Effector memory CD8-positive, alpha-beta T cell (primary cell): Measurements from ENCODE around the gene MRO.
"Not testable (repeated sequence)": the region's sequence is repeated elsewhere in the genome, so short reads cannot be mapped to it uniquely, and the experiment has no call there.

Source experiments
- ATAC-seq: fragments of 150-1000 bp; cut with Tn5 transposase; replicated peaks from 2 replicates; pipeline ENCODE4 v1.10.0; 2021; ENCODE audit warnings: mild to moderate bottlenecking, moderate library complexity
- DNase-seq, 3 experiments: peaks; one replicate each; pipeline ENCODE4 v3.0.0; 2021
- H3K27ac Mint-ChIP-seq, 2 donors: one replicate each; pipeline ENCODE4 v1.8.0; 2022; ENCODE audit warnings: mild to moderate bottlenecking in 2 of 2, mixed read lengths in 2 of 2, moderate library complexity in 2 of 2
- H3K27me3 Mint-ChIP-seq, 2 donors: one replicate each; pipeline ENCODE4 v1.8.0; 2022; ENCODE audit warnings: mixed read lengths in 2 of 2
- H3K36me3 Mint-ChIP-seq: one replicate; pipeline ENCODE4 v1.8.0; 2022; ENCODE audit warnings: mild to moderate bottlenecking, moderate library complexity, mixed read lengths; ENCODE audit not compliant: insufficient read depth
- H3K4me1 Mint-ChIP-seq, 2 donors: one replicate each; pipeline ENCODE4 v1.8.0; 2022; ENCODE audit warnings: low read depth in 2 of 2, mixed read lengths in 2 of 2
- H3K4me3 Mint-ChIP-seq, 2 donors: one replicate each; pipeline ENCODE4 v1.8.0; 2022; ENCODE audit warnings: mild to moderate bottlenecking in 2 of 2, mixed read lengths in 2 of 2, moderate library complexity in 2 of 2
- H3K9me3 Mint-ChIP-seq, 2 donors: one replicate each; pipeline ENCODE4 v1.8.0; 2022; ENCODE audit warnings: mixed read lengths in 2 of 2

MRO gene

DNA sequence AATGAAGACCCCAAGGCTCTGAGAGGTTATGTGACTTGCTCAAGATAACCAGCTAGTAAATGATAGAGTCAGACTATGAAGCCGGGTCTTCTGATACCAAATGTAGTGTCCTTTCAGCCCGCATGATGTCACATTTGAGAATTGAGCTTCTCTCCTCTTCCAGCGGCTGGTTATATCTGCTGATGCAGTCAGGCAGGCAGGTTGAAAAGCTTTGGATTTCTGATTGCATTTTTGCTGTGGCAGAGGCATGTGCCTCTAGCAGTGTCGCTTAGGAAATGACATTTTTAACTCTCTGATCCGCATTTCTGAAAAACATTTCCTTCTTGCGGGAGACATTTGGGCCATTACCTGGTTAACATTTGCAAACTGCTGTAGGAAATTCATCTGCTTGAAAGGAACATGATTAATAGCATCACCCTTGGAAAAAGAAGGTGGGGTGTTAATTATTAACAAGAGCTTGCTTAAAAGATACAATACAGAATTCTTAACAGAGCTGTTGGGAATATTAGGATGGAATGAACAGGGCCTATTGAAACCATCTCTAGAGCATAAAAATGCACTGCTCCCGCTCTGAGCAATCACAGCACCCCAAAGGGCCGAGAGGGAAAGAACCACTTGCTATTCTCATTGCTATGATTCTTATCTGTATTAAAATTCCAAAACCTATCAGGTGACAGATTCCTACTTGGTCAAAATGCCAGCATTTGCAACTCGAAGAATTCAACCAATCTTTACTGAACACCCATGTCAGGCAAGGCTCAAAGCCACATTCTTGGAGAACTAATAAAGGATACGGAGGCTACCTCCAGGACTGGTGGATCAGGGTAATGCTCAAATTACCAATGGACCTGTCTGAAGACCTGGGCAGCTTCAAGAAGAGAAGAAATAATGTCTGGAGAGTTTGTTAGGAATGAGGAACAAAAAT, 25.9 kb downstream of the MRO start:
- H3K4me1 Mint-ChIP-seq, result no peaks in the 10 kb centered on the region
- H3K27ac Mint-ChIP-seq, result no peak overlapping the region
- H3K4me3 Mint-ChIP-seq, result no peak overlapping the region
- H3K36me3 Mint-ChIP-seq, result no peaks in the 10 kb centered on the region
- H3K27me3 Mint-ChIP-seq, result peaks cover 43 to 69% of the 10 kb centered on the region in 2 donors
- DNase-seq (no peak), ATAC-seq (no peak)
- no peaks in the 10 kb centered on the region for H3K9me3 Mint-ChIP-seq

DNA sequence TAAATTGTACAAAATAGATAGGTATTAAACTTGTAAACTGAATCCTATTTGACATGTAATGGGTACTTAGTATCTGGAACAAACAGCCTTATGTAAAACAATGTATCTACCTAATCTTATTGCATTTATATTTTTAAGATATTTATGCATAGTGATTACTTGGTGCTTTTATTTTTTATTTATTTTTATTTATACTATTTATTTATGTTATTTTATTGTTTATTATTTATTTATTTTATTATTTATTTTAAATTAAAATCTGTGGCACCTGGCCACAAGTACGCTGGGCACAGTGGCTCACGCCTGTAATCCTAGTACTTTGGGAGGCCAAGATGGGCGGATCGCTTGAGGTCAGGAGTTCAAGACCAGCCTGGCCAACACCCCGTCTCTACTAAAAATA, 26.9 kb downstream of the MRO start:
- no peaks in the 10 kb centered on the region for H3K9me3 Mint-ChIP-seq
- no peak overlapping the region for H3K27ac Mint-ChIP-seq
- H3K4me3 Mint-ChIP-seq, result no peak overlapping the region
- peaks cover 41 to 64% of the 10 kb centered on the region in 2 donors for H3K27me3 Mint-ChIP-seq
- no peaks in the 10 kb centered on the region for H3K36me3 Mint-ChIP-seq
- DNase-seq (no peak), ATAC-seq (no peak)
- H3K4me1 Mint-ChIP-seq, result no peaks in the 10 kb centered on the region

DNA sequence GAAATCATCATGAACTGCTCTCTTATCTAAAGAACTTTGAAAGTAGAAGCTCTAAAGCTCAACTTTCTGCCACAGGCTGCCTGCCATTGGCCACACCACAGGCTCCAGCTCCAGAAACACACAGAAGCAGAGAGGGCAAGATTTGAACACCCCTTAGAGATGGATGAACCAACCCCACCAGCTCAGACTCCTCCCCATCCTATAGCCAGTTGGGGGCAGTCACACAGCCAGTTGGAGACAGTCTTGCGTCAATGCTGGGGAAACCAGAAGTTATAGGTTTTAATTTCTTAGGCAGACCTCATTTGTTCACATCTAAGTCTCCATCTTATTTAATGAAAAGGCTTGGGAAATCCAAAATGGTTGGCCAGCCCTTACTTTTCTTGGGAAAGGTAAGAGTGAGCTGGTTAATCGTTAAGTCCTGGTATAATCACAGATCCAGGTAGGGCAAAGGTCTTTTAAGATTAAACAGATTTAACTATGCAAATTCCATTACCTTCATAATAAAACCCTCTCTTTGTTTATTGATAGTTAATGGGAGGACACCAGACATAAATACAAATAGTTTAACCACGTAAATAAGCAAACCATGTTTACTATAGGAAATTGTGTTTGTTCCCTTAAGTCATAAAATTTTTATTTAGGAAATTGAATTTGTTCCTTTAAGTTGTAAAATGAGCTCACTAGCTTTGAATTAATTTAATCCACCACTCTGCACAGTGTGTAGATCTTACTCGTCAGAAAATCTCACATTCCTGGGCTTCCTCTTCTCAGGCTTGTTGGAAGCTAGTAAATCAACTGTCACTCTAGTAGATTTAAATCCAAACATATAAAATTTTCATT, 28.0 kb downstream of the MRO start:
- H3K4me3 Mint-ChIP-seq, result no peak overlapping the region
- H3K27me3 Mint-ChIP-seq, result peaks cover 33 to 58% of the 10 kb centered on the region in 2 donors
- ATAC-seq (no peak), DNase-seq (no peak)
- H3K27ac Mint-ChIP-seq, result no peak overlapping the region
- no peaks in the 10 kb centered on the region for H3K4me1 Mint-ChIP-seq
- no peaks in the 10 kb centered on the region for H3K9me3 Mint-ChIP-seq
- H3K36me3 Mint-ChIP-seq, result no peaks in the 10 kb centered on the region

DNA sequence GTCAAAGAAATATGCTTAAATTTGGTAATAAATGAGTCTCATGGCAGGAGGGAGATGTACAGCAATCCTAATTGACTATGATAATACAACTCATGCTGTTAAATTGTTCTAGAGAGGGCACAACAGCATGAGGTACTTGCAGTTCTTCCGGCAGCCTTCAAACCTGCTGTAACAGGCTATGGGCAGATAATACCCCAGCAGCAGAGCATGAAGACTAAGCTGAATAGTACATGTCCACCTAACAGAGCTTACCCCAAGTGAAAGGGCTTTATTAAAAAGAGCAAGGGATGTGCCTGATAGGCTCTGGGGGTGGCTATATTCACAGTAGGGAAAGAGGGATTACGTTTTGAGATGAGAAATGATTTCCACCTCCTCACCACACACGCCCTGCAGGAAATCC, 28.9 kb downstream of the MRO start:
- H3K4me1 Mint-ChIP-seq, result no peaks in the 10 kb centered on the region
- no peak for ATAC-seq

DNA sequence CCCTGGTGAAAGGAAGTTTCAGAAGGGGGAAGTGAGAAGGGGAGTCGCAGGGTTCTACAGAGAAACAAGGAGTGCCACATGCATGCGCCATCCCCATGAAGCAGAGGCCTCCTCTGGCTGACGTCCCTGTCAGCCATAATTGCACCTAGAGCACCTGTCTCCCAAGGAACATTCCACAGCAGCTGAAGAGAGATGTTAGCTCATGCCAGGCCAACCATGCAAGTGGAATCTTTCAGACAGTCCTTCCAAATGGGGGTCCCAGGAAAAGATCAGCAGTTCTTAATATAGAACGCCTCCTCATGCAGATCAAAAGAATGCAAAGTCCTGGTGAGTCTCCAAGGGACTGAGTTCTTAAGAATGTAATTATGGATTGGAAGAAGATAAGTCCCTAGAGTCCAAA, 29.6 kb downstream of the MRO start:
- ATAC-seq (no peak), DNase-seq (no peak)
- H3K27ac Mint-ChIP-seq, result no peak overlapping the region
- peaks cover 19 to 54% of the 10 kb centered on the region in 2 donors for H3K27me3 Mint-ChIP-seq
- H3K36me3 Mint-ChIP-seq, result no peaks in the 10 kb centered on the region
- no peaks in the 10 kb centered on the region for H3K4me1 Mint-ChIP-seq
- H3K4me3 Mint-ChIP-seq, result no peak overlapping the region
- no peaks in the 10 kb centered on the region for H3K9me3 Mint-ChIP-seq

More for the DNA sequence above, 28.9 kb downstream of the MRO start:
- no peak overlapping the region for H3K4me3 Mint-ChIP-seq
- no peaks in the 10 kb centered on the region for H3K9me3 Mint-ChIP-seq
- DNase-seq, result no peak
- no peaks in the 10 kb centered on the region for H3K36me3 Mint-ChIP-seq
- no peak overlapping the region for H3K27ac Mint-ChIP-seq
- peaks cover 26 to 54% of the 10 kb centered on the region in 2 donors for H3K27me3 Mint-ChIP-seq

DNA sequence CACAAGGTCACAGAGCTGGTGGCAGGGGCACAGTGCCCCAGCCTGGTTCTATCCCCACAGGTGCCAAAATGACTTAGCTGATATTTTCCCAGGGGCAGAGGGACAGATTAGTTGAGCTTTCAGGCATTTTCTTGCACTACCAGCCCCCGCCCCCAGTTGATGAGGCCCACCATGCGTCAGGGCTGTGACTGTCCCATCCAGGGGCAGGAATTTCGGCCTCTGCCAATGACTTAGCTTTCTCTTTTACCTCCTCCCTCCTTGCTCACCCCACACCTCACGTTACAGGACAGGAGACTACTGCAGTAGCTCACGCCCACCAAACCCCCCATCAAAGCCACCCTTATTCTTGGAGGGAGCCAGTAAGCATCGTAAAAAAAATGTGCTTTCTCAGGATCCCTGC, 31.5 kb downstream of the MRO start:
- Mint-ChIP-seq H3K4me1 (no peaks in the 10 kb centered on the region), H3K36me3 (no peaks in the 10 kb centered on the region), H3K9me3 (no peaks in the 10 kb centered on the region), H3K27me3 (peaks cover 15 to 37% of the 10 kb centered on the region in 2 donors), H3K4me3 (no peak overlapping the region), H3K27ac (no peak overlapping the region)
- no peak for DNase-seq
- ATAC-seq, result no peak

DNA sequence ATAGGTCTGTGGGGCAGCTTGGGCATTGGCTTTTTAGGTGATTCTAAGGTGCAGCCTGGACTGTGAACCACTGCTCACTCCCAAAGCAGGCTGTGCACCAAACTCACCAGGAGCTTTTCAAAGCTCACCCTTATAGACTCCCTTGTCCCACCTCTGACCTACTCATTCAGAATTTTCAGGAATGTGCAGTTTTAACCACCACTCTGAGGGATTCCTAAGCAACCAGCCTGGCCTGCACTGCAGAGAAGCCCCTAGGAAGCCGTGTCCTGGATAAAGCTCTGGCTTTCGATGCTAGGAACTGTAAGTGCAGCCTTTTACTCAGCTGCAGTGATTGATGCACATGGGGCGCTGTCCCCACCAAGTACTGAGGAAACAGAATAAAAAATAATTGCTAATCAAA, 33.0 kb downstream of the MRO start:
- Mint-ChIP-seq H3K27me3 (peaks cover 22 to 37% of the 10 kb centered on the region in 2 donors), H3K27ac (no peak overlapping the region)
- no peak for ATAC-seq

DNA sequence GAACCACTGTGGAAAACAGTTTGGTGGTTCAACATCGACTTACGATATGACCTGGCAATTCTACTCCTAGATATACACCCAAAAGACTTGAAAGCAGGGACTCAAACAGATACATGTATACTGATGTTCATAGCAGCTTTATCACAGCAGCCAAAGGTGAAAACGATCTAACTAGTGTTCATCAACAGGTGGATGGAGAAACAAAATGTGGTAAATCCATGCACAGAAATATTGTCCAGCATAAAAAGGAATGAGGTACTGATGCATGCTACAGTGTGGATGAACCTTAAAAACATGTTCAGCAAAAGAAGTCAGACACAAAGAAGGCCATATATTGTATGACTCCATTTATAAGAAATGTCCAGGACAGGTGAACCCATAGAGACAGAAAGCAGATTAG, 36.3 kb downstream of the MRO start:
- Mint-ChIP-seq H3K36me3 (no peaks in the 10 kb centered on the region), H3K4me1 (no peaks in the 10 kb centered on the region), H3K4me3 (no peak overlapping the region), H3K27ac (no peak overlapping the region), H3K9me3 (no peaks in the 10 kb centered on the region), H3K27me3 (peaks cover 30 to 32% of the 10 kb centered on the region in 2 donors)
- DNase-seq, result no peak
- ATAC-seq, result no peak

More for the DNA sequence above, 33.0 kb downstream of the MRO start:
- Mint-ChIP-seq H3K9me3 (no peaks in the 10 kb centered on the region), H3K4me3 (no peak overlapping the region), H3K4me1 (no peaks in the 10 kb centered on the region), H3K36me3 (no peaks in the 10 kb centered on the region)
- DNase-seq, result no peak

DNA sequence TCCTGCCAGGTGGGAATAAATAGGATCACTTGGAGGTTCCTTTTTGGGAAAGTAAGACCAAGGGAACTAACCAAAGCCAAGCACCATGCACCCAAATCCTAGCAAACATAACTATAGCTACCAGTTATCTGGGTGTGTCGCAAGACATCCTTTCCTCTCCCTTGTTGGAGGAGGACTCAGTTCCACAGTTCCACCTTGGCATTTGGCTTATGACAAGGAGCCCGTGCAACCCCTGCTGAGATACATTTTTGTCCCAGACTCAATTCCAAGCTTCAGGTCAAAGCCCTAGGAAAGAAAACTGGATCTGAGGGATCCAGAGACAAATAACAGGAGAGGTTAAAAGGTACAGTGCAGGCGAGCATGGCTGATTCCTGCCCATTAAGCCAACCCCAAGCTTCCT, 40.8 kb downstream of the MRO start:
- not testable (repeated sequence) for ATAC-seq, H3K4me1 Mint-ChIP-seq
- H3K27me3 Mint-ChIP-seq, result peaks cover 25 to 26% of the 10 kb centered on the region in 2 donors

DNA sequence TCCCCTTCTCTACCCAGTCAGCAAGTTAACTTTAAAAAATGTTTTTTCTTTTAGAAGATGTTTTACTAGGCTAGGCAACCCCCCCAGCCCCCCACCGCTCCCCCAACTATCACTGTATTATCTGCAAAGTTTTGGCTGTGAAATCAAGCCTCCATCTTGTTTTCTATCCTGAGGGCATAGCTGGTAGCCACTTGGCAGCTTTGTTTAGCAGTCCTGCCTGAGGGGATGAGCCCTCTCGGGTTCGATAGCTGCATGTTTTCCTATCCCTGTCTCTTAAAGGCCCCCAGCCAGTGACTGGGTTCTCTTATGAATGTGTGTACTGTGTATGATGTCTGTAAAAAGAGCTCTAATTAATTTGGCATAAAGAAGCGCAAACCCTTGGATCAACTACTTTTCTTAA, 43.4 kb downstream of the MRO start:
- no peaks in the 10 kb centered on the region for H3K36me3 Mint-ChIP-seq
- H3K9me3 Mint-ChIP-seq, result no peaks in the 10 kb centered on the region
- no peak overlapping the region for H3K27ac Mint-ChIP-seq
- H3K27me3 Mint-ChIP-seq, result peaks cover 16 to 42% of the 10 kb centered on the region in 2 donors
- no peak overlapping the region for H3K4me3 Mint-ChIP-seq
- H3K4me1 Mint-ChIP-seq, result no peaks in the 10 kb centered on the region
- ATAC-seq (no peak), DNase-seq (no peak)

More for the DNA sequence above, 40.8 kb downstream of the MRO start:
- not testable (repeated sequence) for H3K27ac Mint-ChIP-seq, H3K36me3 Mint-ChIP-seq, H3K4me3 Mint-ChIP-seq, DNase-seq, H3K9me3 Mint-ChIP-seq

DNA sequence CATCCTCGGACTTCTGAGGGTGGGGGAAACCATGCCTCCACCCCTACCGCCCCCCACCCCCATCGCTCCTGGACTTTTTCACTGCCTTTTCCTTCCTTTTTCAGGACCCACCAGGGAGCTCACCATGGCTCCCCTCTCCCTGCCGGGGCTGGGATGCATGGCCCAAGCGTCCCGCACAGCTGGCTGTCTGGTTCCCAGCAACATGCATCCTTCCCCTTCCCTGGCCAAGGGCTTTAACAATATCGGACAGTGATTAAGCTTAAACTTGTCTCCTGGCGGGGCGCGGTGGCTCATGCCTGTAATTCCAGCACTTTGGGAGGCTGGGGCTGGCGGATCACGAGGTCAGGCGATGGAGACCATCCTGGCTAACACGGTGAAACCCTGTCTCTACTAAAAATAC, 44.1 kb downstream of the MRO start:
- H3K9me3 Mint-ChIP-seq, result no peaks in the 10 kb centered on the region
- no peak overlapping the region for H3K27ac Mint-ChIP-seq
- no peak for DNase-seq
- ATAC-seq, result no peak
- H3K36me3 Mint-ChIP-seq, result no peaks in the 10 kb centered on the region
- H3K27me3 Mint-ChIP-seq, result peaks cover 15 to 49% of the 10 kb centered on the region in 2 donors
- H3K4me3 Mint-ChIP-seq, result no peak overlapping the region
- no peaks in the 10 kb centered on the region for H3K4me1 Mint-ChIP-seq

DNA sequence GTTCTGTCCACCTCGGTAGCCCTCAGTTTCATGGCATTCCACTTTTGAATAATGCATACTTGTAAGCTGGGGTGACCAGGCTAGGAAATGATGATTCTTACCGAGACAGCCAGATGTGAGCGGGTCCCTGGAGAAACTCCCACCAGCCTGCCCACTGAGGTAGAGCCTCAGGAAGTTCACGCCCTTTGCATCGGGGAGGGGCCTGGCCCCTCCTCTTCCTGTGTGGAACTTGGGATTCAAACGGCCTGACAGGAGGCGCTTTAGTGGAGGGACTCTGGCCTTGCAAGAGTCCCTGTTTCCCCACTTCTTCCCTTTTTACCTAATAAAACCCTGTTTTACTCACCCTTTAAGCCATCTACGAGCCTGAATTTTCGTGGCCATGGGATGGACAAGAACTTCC, 44.6 kb downstream of the MRO start:
- H3K27ac Mint-ChIP-seq, result no peak overlapping the region
- DNase-seq (no peak), ATAC-seq (no peak)
- peaks cover 0 to 1% of the 10 kb centered on the region in 2 donors for H3K9me3 Mint-ChIP-seq
- no peak overlapping the region for H3K4me3 Mint-ChIP-seq
- H3K27me3 Mint-ChIP-seq, result peaks cover 17 to 51% of the 10 kb centered on the region in 2 donors
- H3K36me3 Mint-ChIP-seq, result no peaks in the 10 kb centered on the region
- H3K4me1 Mint-ChIP-seq, result no peaks in the 10 kb centered on the region

DNA sequence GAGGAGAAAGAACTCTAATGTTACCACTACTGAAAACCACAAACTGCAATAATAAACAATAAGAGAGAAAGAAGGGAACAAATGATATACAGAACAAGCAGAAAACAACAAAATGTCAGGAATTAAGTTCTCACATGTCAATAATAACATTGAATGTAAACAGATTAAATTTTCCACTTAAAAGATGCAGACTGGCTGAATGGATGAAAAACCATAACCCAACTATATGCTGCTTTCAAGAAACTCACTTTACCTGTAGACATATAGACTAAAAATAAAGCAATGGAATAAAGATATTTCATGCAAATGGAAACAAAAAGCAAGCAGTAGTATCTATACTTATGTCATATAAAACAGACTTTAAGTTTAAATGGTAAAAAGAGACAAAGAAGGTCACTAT, 50.4 kb downstream of the MRO start:
- no peak for ATAC-seq
- Mint-ChIP-seq H3K4me1 (no peaks in the 10 kb centered on the region), H3K27ac (no peak overlapping the region), H3K27me3 (peaks cover 41 to 74% of the 10 kb centered on the region in 2 donors), H3K36me3 (no peaks in the 10 kb centered on the region), H3K4me3 (no peak overlapping the region), H3K9me3 (peaks cover 7 to 28% of the 10 kb centered on the region in 2 donors)
- DNase-seq, result no peak
